ENCODE results near the gene AZIN2. TPM values are rescaled to one million over a fixed set of nuclear protein-coding genes. Genes with fewer than 3 reads are reported as not detected.

AZIN2 gene
- total and polyA plus RNA-seq, 3 donors from 2014 or later, result 38.2 to 68.7 (median 56.9) TPM

DNA sequence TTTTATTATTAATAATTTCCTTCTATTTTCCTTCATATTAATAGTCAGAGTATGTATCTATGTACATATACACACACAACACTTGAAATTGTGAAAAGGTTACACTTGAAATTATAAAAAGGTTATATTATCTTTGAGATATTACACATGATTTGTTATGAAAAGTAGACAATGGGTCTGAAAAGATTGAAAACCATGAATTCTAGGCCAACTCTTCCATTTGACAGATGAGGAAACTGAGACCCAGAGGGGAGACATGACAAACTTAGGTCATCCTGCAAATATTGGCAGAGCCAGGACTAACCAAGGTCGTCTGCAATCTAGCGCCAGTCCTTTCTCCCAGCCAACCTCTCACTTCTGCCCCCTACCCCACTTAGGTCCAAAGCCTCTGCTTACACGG lies 67.7 kb downstream of the AZIN2 start:
- H3K27ac ChIP-seq, result no peak overlapping the region
- intact Hi-C loops (cut with DNase I; ENCODE audit: low total_unique reads), result no loop called here
- no peaks in the 10 kb centered on the region for H3K27me3 ChIP-seq
- 83 to 91% methylated on average over 3 of the region's 3 CpGs for WGBS, 2 donors
- H3K4me1 ChIP-seq, result peaks cover 18% of the 10 kb centered on the region
- no peaks in the 10 kb centered on the region for H3K36me3 ChIP-seq (ENCODE audit: low read depth, missing control alignments)
- H3K9me3 ChIP-seq, result no peaks in the 10 kb centered on the region
- no peak overlapping the region for H3K4me3 ChIP-seq
- no peak for DNase-seq
- TF ChIP-seq, protein P1, sequence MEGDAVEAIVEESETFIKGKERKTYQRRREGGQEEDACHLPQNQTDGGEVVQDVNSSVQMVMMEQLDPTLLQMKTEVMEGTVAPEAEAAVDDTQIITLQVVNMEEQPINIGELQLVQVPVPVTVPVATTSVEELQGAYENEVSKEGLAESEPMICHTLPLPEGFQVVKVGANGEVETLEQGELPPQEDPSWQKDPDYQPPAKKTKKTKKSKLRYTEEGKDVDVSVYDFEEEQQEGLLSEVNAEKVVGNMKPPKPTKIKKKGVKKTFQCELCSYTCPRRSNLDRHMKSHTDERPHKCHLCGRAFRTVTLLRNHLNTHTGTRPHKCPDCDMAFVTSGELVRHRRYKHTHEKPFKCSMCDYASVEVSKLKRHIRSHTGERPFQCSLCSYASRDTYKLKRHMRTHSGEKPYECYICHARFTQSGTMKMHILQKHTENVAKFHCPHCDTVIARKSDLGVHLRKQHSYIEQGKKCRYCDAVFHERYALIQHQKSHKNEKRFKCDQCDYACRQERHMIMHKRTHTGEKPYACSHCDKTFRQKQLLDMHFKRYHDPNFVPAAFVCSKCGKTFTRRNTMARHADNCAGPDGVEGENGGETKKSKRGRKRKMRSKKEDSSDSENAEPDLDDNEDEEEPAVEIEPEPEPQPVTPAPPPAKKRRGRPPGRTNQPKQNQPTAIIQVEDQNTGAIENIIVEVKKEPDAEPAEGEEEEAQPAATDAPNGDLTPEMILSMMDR (IDR thresholded peaks at IDR 0.05), result no peak
- no peak for TF ChIP-seq POLR2A (IDR thresholded peaks at IDR 0.05)

DNA sequence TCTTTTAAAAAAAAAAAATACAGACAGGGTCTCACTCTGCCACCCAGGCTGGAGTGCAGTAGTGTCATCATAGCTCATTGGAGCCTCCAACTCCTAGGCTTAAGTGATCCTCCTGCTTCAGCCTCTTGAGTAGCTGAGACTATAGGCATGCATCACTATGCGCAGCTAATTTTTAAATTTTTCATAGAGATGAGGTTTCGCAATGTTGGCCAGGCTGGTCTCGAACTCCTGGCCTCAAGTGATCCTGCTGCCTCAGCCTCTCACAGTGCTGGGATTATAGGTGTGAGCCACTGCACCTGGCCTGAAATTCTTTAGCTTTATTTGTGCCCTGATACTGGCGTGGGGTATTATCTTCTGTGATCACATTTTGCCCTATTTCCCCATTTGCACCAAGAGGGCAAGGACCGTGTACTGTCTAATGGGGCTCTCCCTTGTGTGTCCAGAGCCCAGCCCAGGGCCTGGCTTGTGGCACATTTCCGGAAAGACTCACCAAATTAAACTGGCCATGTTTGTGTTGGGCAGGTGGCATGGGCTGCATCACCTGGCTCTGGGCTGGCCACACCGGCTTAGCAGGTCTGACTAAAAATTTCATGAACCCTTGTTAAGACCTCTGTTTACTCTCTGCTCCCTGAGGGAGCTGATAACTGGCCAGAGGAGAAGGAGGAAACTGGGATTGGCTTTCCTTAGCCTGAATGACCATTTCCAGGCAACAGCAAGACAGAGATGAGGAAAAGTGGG lies 68.7 kb downstream of the AZIN2 start:
- H3K36me3 ChIP-seq (ENCODE audit: low read depth, missing control alignments), result no peaks in the 10 kb centered on the region
- intact Hi-C loops (cut with DNase I; ENCODE audit: low total_unique reads), result no loop called here
- H3K27ac ChIP-seq, result no peak overlapping the region
- 95 to 98% methylated on average over 7 of the region's 7 CpGs for WGBS, 2 donors
- no peaks in the 10 kb centered on the region for H3K27me3 ChIP-seq
- no peak overlapping the region for H3K4me3 ChIP-seq
- no peak for DNase-seq
- peaks cover 19% of the 10 kb centered on the region for H3K4me1 ChIP-seq
- no peaks in the 10 kb centered on the region for H3K9me3 ChIP-seq
- TF ChIP-seq POLR2A (IDR thresholded peaks at IDR 0.05), result no peak
- TF ChIP-seq, protein P1 (IDR thresholded peaks at IDR 0.05), result no peak

DNA sequence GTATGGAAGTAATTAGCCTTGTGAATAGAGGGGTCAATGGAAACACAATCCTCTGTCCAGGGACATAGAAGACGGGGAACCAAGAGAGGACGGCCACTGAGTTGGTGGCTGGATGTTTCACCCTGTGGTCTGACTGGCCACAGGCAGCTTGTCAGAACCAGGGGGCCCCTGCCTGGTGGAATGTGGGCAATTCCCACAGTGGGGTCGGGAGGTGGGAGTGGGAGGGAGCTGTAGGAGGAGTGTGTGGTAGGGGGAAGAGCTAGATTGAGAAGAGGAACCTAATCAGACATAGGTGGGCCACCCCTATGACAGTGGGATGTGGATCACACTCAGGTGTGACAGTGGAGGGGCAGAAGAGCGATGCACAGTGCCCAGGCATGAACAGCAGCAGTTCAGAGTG lies 69.6 kb downstream of the AZIN2 start:
- no peak for DNase-seq
- 86 to 87% methylated on average over 4 of the region's 4 CpGs for WGBS, 2 donors

DNA sequence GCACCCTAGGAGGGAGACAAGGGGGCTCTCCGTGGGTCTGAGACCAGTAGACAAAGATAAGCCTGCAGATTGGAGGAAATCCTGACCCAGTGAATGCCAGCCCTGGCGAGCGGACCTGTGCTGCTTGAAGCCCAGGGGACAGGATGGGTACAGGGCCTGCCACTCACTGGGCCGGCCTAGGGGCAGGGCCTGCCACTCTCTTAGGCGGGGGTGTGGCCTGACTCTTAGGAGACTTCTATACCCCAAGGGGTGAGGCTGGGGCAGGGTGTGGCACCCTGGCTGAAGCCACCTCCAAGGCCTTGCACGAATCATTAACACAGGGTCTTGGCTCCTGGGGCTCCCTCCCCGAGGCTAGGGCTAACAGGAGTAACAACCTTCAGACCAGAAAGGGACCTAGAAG lies 70.2 kb downstream of the AZIN2 start:
- peaks cover 25% of the 10 kb centered on the region for H3K4me1 ChIP-seq
- no peak for DNase-seq
- H3K27ac ChIP-seq, result no peak overlapping the region
- no peak for TF ChIP-seq POLR2A (IDR thresholded peaks at IDR 0.05)
- TF ChIP-seq, protein P1 (IDR thresholded peaks at IDR 0.05), result no peak
- no peaks in the 10 kb centered on the region for H3K27me3 ChIP-seq
- intact Hi-C loops (cut with DNase I; ENCODE audit: low total_unique reads), result no loop called here
- H3K36me3 ChIP-seq (ENCODE audit: low read depth, missing control alignments), result no peaks in the 10 kb centered on the region
- H3K9me3 ChIP-seq, result no peaks in the 10 kb centered on the region
- 81 to 88% methylated on average over 6 to 7 of the region's 7 CpGs for WGBS, 2 donors
- H3K4me3 ChIP-seq, result no peak overlapping the region

More for the DNA sequence above, 69.6 kb downstream of the AZIN2 start:
- intact Hi-C loops (cut with DNase I; ENCODE audit: low total_unique reads), result no loop called here
- Histone ChIP-seq H3K36me3 (ENCODE audit: low read depth, missing control alignments) (no peaks in the 10 kb centered on the region), H3K4me1 (peaks cover 19% of the 10 kb centered on the region), H3K27ac (no peak overlapping the region), H3K27me3 (no peaks in the 10 kb centered on the region), H3K9me3 (no peaks in the 10 kb centered on the region), H3K4me3 (no peak overlapping the region)
- TF ChIP-seq, protein P1 (IDR thresholded peaks at IDR 0.05), result no peak
- TF ChIP-seq POLR2A (IDR thresholded peaks at IDR 0.05), result no peak
